ENCODE measurements around the gene CEP70.
"Not testable (repeated sequence)": the region's sequence is repeated elsewhere in the genome, so short reads cannot be mapped to it uniquely, and the experiment has no call there.

Gene CEP70

GRCh38 chr3:138594150-138594934 is at the start of gene CEP70:
Gene CEP70, minus strand, starts transcription at chr3:138594260. Its CDS starts 21,333 bp downstream, at chr3:138572927.
- DNase-seq (ENCODE audit: low read depth) = peak; percentile 83

- no peak for DNase-seq (ENCODE audit: low read depth)
Measured at GRCh38 chr3:138642927-138643253, 48.8 kb upstream of the CEP70 start.

- DNase-seq (ENCODE audit: low read depth) = no peak
Measured at GRCh38 chr3:138642226-138642926, 48.3 kb upstream of the CEP70 start.

GRCh38 chr3:138640537-138640936 is 46.5 kb upstream of the CEP70 start:
- DNase-seq (ENCODE audit: low read depth) = no peak

- no peak for DNase-seq (ENCODE audit: low read depth)
Measured at GRCh38 chr3:138638641-138639040, 44.6 kb upstream of the CEP70 start.

- no peak for DNase-seq (ENCODE audit: low read depth)
Measured at GRCh38 chr3:138629526-138629925, 35.5 kb upstream of the CEP70 start.

- no peak for DNase-seq (ENCODE audit: low read depth)
Measured at GRCh38 chr3:138625707-138626365, 31.8 kb upstream of the CEP70 start.

- no peak for DNase-seq (ENCODE audit: low read depth)
Measured at GRCh38 chr3:138624518-138624917, 30.5 kb upstream of the CEP70 start.

GRCh38 chr3:138620431-138620830 is 26.4 kb upstream of the CEP70 start:
- DNase-seq (ENCODE audit: low read depth) = no peak

GRCh38 chr3:138615462-138615861 is 21.4 kb upstream of the CEP70 start:
- DNase-seq (ENCODE audit: low read depth) = no peak

GRCh38 chr3:138609898-138610266 is 15.8 kb upstream of the CEP70 start:
- DNase-seq (ENCODE audit: low read depth) = no peak

- peak; percentile 50 for DNase-seq (ENCODE audit: low read depth)
Measured at GRCh38 chr3:138608322-138609135, 14.5 kb upstream of the CEP70 start, which contains the start of gene FAIM. Gene FAIM, plus strand, starts transcription at chr3:138608771. Its CDS starts 10,956 bp downstream, at chr3:138619727.

GRCh38 chr3:138604106-138604595 is 10.1 kb upstream of the CEP70 start:
- DNase-seq (ENCODE audit: low read depth) = not testable (repeated sequence)

GRCh38 chr3:138601661-138602060 is 7.6 kb upstream of the CEP70 start:
- not testable (repeated sequence) for DNase-seq (ENCODE audit: low read depth)

- DNase-seq (ENCODE audit: low read depth) = no peak
Measured at GRCh38 chr3:138600100-138600745, 6.2 kb upstream of the CEP70 start.

- no peak for DNase-seq (ENCODE audit: low read depth)
Measured at GRCh38 chr3:138598534-138598933, 4.5 kb upstream of the CEP70 start.

GRCh38 chr3:138597186-138597976 is 3.3 kb upstream of the CEP70 start:
- not testable (repeated sequence) for DNase-seq (ENCODE audit: low read depth)

- no peak for DNase-seq (ENCODE audit: low read depth)
Measured at GRCh38 chr3:138594935-138595610, 1.0 kb upstream of the CEP70 start.

- DNase-seq (ENCODE audit: low read depth) = no peak
Measured at GRCh38 chr3:138593488-138594149, 441 bp downstream of the CEP70 start.
